ENCODE results near the gene PIK3C2A. TPM values are rescaled to one million over a fixed set of nuclear protein-coding genes. Genes with fewer than 3 reads are reported as not detected.

Gene PIK3C2A
- total RNA-seq, 1 donor, result 73.1 TPM

- no peak for DNase-seq (ENCODE audit: insufficient read length, low spot score, missing footprints)
- H3K9me3 ChIP-seq (ENCODE audit: low read depth, low read length), result no peaks in the 10 kb centered on the region
- H2AFZ ChIP-seq (ENCODE audit: low read length), result no peak overlapping the region
- peaks cover 8% of the 10 kb centered on the region for H3K4me1 ChIP-seq (ENCODE audit: insufficient read depth, low read length)
- no peak overlapping the region for H3K4me3 ChIP-seq (ENCODE audit: insufficient read depth, low read length)
- H3K79me2 ChIP-seq (ENCODE audit: insufficient read depth, low read length), result peaks cover 71% of the 10 kb centered on the region
- no peak overlapping the region for H3K27ac ChIP-seq (ENCODE audit: low read depth, low read length)
- no peak for TF ChIP-seq CTCF (IDR thresholded peaks at IDR 0.05; ENCODE audit: extremely low read depth, low read depth, low read length)
- no peak overlapping the region for H3K4me2 ChIP-seq (ENCODE audit: insufficient read depth, low read length)
- no peaks in the 10 kb centered on the region for H3K27me3 ChIP-seq (ENCODE audit: insufficient read depth, low read length)
- peaks cover 14% of the 10 kb centered on the region for H3K36me3 ChIP-seq (ENCODE audit: insufficient read depth, low read length)
- H4K20me1 ChIP-seq (ENCODE audit: insufficient read depth, low read length), result peaks cover 21% of the 10 kb centered on the region
Observed at GRCh38 chr11:17165247-17165890, 42.4 kb downstream of the PIK3C2A start.

- no peaks in the 10 kb centered on the region for H3K9me3 ChIP-seq (ENCODE audit: low read depth, low read length)
- H3K27ac ChIP-seq (ENCODE audit: low read depth, low read length), result no peak overlapping the region
- TF ChIP-seq CTCF (IDR thresholded peaks at IDR 0.05; ENCODE audit: extremely low read depth, low read depth, low read length), result no peak
- H3K4me1 ChIP-seq (ENCODE audit: insufficient read depth, low read length), result peaks cover 8% of the 10 kb centered on the region
- H3K4me2 ChIP-seq (ENCODE audit: insufficient read depth, low read length), result no peak overlapping the region
- no peak overlapping the region for H3K4me3 ChIP-seq (ENCODE audit: insufficient read depth, low read length)
- peaks cover 14% of the 10 kb centered on the region for H3K36me3 ChIP-seq (ENCODE audit: insufficient read depth, low read length)
- H4K20me1 ChIP-seq (ENCODE audit: insufficient read depth, low read length), result peaks cover 29% of the 10 kb centered on the region
- no peak overlapping the region for H2AFZ ChIP-seq (ENCODE audit: low read length)
- H3K79me2 ChIP-seq (ENCODE audit: insufficient read depth, low read length), result peaks cover 75% of the 10 kb centered on the region
- DNase-seq (ENCODE audit: insufficient read length, low spot score, missing footprints), result no peak
- no peaks in the 10 kb centered on the region for H3K27me3 ChIP-seq (ENCODE audit: insufficient read depth, low read length)
Observed at GRCh38 chr11:17164361-17165246, 43.2 kb downstream of the PIK3C2A start.

- H3K36me3 ChIP-seq (ENCODE audit: insufficient read depth, low read length), result peaks cover 6% of the 10 kb centered on the region
- H4K20me1 ChIP-seq (ENCODE audit: insufficient read depth, low read length), result peaks cover 32% of the 10 kb centered on the region
- no peak overlapping the region for H3K4me2 ChIP-seq (ENCODE audit: insufficient read depth, low read length)
- H3K4me3 ChIP-seq (ENCODE audit: insufficient read depth, low read length), result no peak overlapping the region
- H3K9me3 ChIP-seq (ENCODE audit: low read depth, low read length), result no peaks in the 10 kb centered on the region
- H3K79me2 ChIP-seq (ENCODE audit: insufficient read depth, low read length), result peaks cover 74% of the 10 kb centered on the region
- no peak for TF ChIP-seq CTCF (IDR thresholded peaks at IDR 0.05; ENCODE audit: extremely low read depth, low read depth, low read length)
- no peak for DNase-seq (ENCODE audit: insufficient read length, low spot score, missing footprints)
- no peaks in the 10 kb centered on the region for H3K27me3 ChIP-seq (ENCODE audit: insufficient read depth, low read length)
- H3K4me1 ChIP-seq (ENCODE audit: insufficient read depth, low read length), result peaks cover 8% of the 10 kb centered on the region
- H3K27ac ChIP-seq (ENCODE audit: low read depth, low read length), result no peak overlapping the region
- no peak overlapping the region for H2AFZ ChIP-seq (ENCODE audit: low read length)
Observed at GRCh38 chr11:17163736-17164135, 44.0 kb downstream of the PIK3C2A start.

GRCh38 chr11:17163291-17163690 is 44.5 kb downstream of the PIK3C2A start:
- H2AFZ ChIP-seq (ENCODE audit: low read length), result no peak overlapping the region
- peaks cover 32% of the 10 kb centered on the region for H4K20me1 ChIP-seq (ENCODE audit: insufficient read depth, low read length)
- TF ChIP-seq CTCF (IDR thresholded peaks at IDR 0.05; ENCODE audit: extremely low read depth, low read depth, low read length), result no peak
- DNase-seq (ENCODE audit: insufficient read length, low spot score, missing footprints), result no peak
- H3K4me1 ChIP-seq (ENCODE audit: insufficient read depth, low read length), result peaks cover 8% of the 10 kb centered on the region
- H3K4me3 ChIP-seq (ENCODE audit: insufficient read depth, low read length), result no peak overlapping the region
- peaks cover 74% of the 10 kb centered on the region for H3K79me2 ChIP-seq (ENCODE audit: insufficient read depth, low read length)
- H3K27ac ChIP-seq (ENCODE audit: low read depth, low read length), result no peak overlapping the region
- H3K4me2 ChIP-seq (ENCODE audit: insufficient read depth, low read length), result no peak overlapping the region
- no peaks in the 10 kb centered on the region for H3K27me3 ChIP-seq (ENCODE audit: insufficient read depth, low read length)
- peaks cover 3% of the 10 kb centered on the region for H3K36me3 ChIP-seq (ENCODE audit: insufficient read depth, low read length)
- no peaks in the 10 kb centered on the region for H3K9me3 ChIP-seq (ENCODE audit: low read depth, low read length)

All from osteoblast (primary cell).